ENCODE results near the gene KCNQ4. TPM values are rescaled to one million over a fixed set of nuclear protein-coding genes. Genes with fewer than 3 reads are reported as not detected.

Gene KCNQ4
- total and polyA plus RNA-seq, 3 donors from 2014 or later = 1.4 to 2.4 (median 2.3) TPM

DNA sequence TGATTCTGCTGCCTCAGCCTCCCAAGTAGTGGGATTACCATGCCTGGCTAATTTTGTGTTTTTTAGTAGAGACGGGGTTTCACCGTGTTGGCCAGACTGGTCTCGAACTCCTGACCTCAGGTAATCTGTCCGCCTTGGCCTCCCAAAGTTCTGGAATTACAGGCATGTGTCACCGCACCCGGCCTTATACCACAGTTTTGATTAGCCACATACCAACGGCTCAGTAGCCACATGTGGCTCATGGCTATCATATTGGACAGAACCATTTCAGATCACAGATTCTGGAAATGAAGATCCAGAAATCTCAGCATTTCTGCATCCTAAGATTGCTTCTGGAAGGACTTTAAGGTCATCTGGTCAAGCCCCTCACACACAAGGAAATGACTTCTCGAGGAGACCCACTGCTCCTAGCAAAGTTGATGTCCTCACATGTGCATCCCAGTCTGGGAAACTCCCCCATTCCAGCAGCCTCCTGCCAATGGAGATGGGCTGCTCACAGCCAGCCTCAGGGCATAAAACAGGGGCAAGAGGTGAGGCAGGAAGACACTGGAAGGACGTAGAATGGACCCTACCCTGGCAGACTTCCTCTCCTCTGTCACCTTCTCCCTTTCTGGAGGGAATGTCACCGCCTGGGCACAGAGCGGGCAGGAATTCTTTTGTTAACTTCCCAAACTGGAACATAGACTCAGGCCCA, 96.0 kb downstream of the KCNQ4 start:
- Histone ChIP-seq H3K4me1 (no peaks in the 10 kb centered on the region), H3K27ac (no peak overlapping the region), H3K4me3 (no peak overlapping the region), H3K36me3 (ENCODE audit: low read depth, missing control alignments) (no peaks in the 10 kb centered on the region), H3K9me3 (no peaks in the 10 kb centered on the region), H3K27me3 (no peaks in the 10 kb centered on the region)
- intact Hi-C loops (cut with DNase I; ENCODE audit: low total_unique reads) = no loop called here
- DNase-seq = no peak
- TF ChIP-seq, protein P1, sequence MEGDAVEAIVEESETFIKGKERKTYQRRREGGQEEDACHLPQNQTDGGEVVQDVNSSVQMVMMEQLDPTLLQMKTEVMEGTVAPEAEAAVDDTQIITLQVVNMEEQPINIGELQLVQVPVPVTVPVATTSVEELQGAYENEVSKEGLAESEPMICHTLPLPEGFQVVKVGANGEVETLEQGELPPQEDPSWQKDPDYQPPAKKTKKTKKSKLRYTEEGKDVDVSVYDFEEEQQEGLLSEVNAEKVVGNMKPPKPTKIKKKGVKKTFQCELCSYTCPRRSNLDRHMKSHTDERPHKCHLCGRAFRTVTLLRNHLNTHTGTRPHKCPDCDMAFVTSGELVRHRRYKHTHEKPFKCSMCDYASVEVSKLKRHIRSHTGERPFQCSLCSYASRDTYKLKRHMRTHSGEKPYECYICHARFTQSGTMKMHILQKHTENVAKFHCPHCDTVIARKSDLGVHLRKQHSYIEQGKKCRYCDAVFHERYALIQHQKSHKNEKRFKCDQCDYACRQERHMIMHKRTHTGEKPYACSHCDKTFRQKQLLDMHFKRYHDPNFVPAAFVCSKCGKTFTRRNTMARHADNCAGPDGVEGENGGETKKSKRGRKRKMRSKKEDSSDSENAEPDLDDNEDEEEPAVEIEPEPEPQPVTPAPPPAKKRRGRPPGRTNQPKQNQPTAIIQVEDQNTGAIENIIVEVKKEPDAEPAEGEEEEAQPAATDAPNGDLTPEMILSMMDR (IDR thresholded peaks at IDR 0.05) = no peak
- TF ChIP-seq POLR2A (IDR thresholded peaks at IDR 0.05) = no peak
- WGBS, 2 donors = 94 to 96% methylated on average over 11 of the region's 11 CpGs

DNA sequence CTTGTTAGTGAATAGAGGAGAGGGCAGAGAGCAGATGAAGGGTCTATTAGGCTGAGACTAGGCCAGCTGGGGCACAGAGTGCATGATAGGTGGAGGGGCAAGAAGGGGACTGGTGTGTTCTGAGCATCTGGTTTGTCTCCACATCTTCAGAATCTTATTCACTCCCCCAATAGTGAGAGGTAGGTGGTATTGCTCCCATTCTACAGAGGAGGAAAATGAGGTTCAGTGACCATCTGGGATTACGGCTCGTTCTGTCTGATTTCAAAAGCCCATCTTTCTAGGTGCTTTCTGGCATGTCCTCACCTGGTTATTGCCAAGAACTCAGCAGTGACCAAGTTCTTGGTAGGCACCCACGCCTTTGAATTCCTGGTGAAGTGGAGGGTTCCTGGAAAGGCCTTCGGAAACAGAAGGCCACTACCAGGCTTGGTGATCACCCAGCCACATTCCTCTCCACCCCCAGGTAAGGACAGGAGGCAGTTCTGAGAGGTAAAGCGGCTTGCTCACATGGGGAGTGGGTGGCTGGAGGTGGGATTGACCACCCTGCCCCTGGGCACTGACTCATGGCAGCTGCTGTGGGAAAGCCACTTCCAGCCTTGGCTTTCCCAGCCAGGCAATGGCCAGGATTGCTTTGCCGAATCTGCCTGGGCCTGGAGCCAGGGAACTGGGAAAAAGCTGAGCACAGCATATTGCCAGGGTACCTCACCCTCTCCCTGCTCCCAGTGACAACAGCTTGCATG, 97.4 kb downstream of the KCNQ4 start:
- Histone ChIP-seq H3K27me3 (no peaks in the 10 kb centered on the region), H3K27ac (no peak overlapping the region), H3K36me3 (ENCODE audit: low read depth, missing control alignments) (no peaks in the 10 kb centered on the region), H3K4me1 (no peaks in the 10 kb centered on the region), H3K9me3 (no peaks in the 10 kb centered on the region), H3K4me3 (no peak overlapping the region)
- no peak for DNase-seq
- TF ChIP-seq POLR2A (IDR thresholded peaks at IDR 0.05) = no peak
- TF ChIP-seq, protein P1 (IDR thresholded peaks at IDR 0.05) = no peak
- WGBS, 2 donors = 75 to 96% methylated on average over 4 to 6 of the region's 6 CpGs
- intact Hi-C loops (cut with DNase I; ENCODE audit: low total_unique reads) = no loop called here

DNA sequence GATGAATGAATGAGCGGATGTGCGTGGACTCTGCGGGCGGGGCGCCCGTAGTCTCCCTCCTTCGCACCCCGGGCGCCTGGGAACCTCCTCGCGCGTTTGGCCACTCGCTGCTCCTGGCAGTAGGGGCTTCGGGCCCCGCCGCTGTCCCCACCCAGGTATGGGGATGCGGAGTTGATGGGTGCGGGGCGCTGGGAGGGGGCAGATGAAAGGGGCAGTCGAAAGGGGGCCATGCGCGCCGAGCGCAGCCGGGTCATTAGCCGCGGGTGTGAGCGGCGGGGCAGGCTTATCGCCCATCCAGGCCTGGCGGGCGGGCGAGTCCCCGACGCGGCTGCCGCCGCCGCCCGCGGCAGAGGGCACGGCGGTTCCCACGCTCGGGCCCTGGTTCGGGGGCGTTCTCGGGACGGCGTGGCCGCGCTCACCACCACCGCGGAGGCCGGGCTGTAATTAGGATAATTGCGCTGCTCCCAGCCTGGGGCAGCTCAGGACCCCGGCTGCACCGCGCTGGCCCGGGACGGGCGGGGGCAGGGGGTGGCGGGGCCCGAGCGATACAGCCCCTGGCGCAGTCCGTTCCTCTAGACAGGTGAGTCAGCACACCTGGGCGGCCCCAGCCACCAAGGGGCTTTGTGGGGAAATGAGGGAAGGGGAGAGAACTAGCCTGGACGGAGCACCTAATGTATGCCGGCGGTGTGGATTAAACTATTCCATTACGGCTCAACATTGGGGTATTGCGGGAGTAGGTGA, 100.6 kb downstream of the KCNQ4 start:
- no peak for DNase-seq
- WGBS, 2 donors = 29 to 36% methylated on average over 38 to 48 of the region's 73 CpGs
- Histone ChIP-seq H3K9me3 (no peaks in the 10 kb centered on the region), H3K36me3 (ENCODE audit: low read depth, missing control alignments) (no peaks in the 10 kb centered on the region), H3K4me1 (no peaks in the 10 kb centered on the region), H3K27ac (no peak overlapping the region), H3K4me3 (peak overlapping the region; percentile 24 to 38), H3K27me3 (no peaks in the 10 kb centered on the region)
- TF ChIP-seq POLR2A (IDR thresholded peaks at IDR 0.05) = no peak
- TF ChIP-seq, protein P1 (IDR thresholded peaks at IDR 0.05) = no peak
- intact Hi-C loops (cut with DNase I; ENCODE audit: low total_unique reads) = no loop called here

DNA sequence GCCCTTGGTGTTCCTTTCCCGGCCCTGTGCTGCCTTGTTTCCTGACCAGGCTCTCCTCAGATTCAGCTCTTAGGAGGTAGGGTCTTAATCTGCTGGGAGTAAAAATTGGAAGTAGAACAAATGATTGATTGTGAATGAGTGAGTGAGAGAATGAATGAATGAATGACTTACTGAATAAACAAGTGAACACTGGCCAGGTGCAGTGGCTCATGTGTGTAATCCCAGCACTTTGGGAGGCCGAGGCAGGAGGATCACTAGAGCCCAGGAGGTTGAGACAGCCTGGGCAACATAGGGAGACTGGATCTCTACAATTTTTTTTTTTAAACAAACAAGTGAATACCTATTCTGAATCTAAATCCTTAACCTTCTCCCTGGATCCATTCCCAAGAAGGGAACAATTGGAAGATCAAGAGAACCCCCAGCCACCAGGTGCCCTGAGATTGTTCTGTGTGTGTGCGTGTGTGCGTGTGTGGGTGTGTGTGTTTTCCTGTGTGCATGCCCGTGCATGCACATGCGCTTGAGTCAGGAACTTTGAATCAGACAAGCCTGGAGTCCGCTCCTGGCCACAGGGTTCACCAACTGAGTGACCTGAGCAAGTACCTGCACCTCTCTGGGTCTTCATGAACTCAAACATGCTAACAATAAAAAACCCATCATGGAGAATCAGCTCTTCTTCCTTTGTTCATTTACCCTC, 102.9 kb downstream of the KCNQ4 start:
- TF ChIP-seq POLR2A (IDR thresholded peaks at IDR 0.05) = no peak
- TF ChIP-seq, protein P1 (IDR thresholded peaks at IDR 0.05) = no peak
- Histone ChIP-seq H3K4me1 (no peaks in the 10 kb centered on the region), H3K9me3 (no peaks in the 10 kb centered on the region), H3K4me3 (no peak overlapping the region), H3K27ac (no peak overlapping the region), H3K36me3 (ENCODE audit: low read depth, missing control alignments) (no peaks in the 10 kb centered on the region), H3K27me3 (no peaks in the 10 kb centered on the region)
- DNase-seq = no peak
- intact Hi-C loops (cut with DNase I; ENCODE audit: low total_unique reads) = no loop called here
- WGBS, 2 donors = 70 to 75% methylated on average over 6 to 7 of the region's 7 CpGs
